ENCODE data around the gene UIMC1.

The UIMC1 gene

DNA sequence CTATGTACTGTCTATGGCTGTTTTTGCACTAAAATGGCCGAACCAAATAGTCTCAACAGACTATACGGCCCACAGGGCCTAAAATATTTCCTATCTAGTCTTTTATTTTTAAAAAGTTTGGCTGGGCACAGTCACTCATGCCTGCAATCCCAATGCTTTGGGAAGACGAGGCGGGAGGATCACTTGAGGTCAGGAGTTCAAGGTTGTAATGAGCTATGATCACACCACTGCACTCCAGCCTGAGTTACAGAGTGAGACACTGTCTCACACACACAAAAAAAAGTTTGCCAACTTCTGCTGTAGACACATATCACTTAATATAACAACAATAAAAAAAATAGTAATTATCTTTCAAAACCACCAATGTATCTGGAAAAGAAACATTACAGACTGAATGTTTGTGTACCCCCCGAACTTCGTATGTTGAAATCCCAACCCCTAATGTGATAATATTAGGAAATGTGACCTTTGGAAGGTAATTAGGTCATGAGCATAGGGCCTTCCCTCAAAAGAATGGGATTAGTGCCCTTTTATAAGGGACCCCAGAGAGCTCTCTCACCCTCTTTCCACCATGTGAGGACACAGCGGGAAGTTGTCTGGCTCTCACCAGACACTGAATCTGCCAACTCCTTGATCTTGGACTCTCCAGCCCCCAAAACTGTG lies 53.9 kb downstream of the UIMC1 start:
- DNase-seq (ENCODE audit: low spot score): no peak

DNA sequence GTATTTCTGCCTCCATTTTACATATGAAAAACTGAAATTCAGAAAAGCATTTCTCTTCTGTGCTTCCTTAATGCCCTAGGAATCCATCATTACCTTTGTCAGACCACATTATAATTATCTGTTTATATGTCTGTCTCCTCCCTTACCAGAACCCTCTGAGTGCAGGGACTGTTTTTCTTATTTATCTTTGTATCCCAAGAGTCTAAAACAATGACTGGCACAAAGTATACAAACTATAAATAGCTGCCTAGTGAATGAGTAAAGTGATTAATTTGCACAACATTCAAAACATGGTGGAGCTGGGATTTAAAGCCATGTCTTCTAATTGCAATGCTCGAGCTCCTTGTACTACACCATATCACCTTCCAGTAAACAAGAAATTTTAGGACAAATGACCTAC lies 58.1 kb downstream of the UIMC1 start:
- no peak for DNase-seq (ENCODE audit: low spot score)

DNA sequence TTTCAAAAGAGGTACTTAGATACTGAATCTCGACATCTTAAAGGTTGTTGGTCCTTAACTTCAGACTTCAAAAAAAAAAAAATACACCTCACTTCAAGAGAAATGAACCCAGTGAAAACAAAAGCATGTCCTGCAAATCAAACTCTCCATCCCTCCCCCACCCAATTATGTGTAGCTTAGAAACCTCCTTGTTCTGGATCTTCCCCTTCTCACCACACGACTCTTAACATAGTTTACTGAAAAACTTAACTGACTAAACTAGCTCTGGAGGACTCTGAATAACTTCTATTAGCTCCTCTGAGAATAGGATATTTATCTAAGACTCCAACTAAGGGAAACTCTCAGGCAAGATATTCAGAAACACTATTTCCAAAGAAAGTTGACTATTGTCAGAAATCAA lies 58.7 kb downstream of the UIMC1 start:
- no peak for DNase-seq (ENCODE audit: low spot score)

DNA sequence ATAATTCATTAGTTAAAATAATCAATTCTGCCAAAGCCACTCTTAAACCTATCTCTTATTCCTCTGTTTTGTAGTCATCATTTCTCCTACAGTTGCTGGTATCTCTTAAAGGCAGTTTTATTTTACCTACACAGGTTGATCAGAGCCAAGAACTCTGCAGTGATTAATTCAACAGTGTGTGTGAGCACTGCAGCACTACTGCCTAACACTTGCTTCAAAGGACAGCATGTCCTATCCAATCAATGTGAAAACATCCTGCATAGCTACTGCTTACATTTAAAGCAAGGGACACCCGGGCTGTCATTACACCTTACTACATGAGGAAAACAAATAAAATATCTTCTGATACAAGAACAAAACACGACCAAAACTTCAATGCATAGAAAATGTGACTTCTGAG lies 62.3 kb downstream of the UIMC1 start:
- DNase-seq (ENCODE audit: low spot score): no peak

DNA sequence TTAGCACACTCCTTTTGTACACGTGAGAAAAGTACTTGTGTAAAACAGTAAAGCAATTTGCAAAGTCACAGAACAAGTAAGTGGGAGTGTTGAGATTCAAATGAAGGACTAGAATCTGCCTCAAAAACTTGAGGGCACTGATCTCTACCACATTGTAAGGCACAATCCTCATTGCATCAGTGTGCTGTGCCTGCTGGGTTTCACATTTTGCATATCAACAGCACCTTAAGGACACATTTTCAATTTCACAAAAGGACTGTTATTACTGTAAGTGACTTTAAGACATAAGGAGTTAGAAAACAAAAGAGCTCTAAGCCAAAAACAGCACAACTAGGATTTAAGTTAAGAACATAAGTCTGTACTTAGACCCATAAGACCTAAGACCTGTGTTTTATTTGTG lies 62.8 kb downstream of the UIMC1 start:
- DNase-seq (ENCODE audit: low spot score): no peak

DNA sequence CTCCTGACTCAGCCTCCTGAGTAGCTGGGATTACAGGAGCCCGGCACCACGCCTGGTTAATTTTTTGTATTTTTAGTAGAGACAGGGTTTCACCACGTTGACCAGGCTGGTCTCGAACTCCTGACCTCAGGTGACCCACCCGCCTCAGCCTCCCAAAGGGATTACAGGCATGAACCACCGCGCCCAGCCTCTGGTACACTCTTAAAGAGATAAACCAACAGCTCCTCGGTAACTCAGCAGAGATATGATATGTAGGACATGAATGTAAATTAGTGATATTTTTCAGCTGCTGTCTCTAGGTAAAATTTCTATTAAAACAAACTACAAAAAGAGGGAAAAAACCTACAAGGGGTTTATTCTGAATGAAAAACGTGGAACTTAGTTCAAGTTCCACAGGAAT lies 64.6 kb downstream of the UIMC1 start:
- DNase-seq (ENCODE audit: low spot score): no peak

DNA sequence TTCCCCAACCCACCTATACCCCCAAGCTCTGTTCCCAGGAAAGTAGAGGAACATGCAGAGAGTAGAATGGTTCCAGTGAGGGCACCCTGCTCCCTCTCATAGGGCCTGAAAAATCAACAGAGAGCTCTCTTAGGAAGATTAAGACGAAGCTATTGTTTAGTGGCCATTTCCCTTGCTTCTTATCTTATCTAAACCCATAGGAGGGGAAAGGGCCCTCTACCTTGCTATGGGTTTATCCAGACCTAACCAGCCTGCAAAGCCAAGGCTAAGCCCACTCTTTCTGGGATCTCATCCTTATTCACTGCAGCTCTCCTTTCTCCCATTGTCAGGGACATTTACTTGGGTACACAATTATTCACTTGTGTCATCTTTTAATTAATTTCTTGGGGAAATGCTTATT lies 68.1 kb downstream of the UIMC1 start:
- DNase-seq (ENCODE audit: low spot score): no peak

DNA sequence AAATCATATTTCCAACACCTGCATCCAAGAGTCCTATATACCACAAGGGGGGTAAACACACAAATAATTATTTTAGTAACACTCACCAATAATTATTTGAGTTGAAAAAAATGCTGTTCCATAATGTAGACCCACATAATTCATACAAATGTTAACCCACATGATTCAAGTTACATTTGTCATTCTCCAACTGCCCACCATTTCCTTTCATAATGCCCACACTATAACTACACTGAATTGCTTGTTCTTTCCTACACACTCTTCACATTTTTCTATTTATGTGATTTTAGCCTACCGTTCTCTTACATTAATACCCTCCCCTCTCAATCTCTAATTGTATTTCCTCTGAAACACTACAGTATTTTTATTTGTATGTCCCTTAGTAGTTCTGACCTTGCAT lies 71.6 kb downstream of the UIMC1 start:
- DNase-seq (ENCODE audit: low spot score): no peak

DNA sequence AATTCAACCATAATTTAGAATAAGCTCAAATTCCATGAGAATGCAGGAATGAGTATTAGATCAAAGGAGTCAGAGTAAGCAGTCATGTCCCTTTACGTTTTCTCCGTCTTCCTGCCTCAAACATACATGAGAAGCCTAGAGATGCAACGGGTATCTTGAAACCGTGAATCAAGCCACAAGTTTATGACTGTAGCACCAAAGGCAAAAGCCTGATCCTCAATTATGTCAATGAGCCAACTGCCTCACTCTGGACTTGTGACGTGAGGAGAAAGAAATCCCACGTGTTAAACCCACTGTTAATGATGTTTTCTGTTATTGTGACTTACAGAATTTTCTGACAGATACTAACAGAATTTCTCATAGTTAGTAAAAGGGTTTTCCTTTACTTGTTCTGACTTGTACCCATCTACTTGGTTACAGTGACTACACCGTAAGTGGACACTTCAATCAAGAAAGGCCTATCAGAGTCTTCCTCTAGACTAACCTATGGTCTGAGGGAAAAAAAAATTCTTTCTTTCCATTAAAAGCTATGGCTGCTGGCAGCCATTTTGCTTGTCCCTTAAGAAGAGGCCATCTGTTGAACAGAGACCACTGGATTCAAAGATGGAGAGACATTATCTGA lies 72.2 kb downstream of the UIMC1 start:
- DNase-seq (ENCODE audit: low spot score): no peak

DNA sequence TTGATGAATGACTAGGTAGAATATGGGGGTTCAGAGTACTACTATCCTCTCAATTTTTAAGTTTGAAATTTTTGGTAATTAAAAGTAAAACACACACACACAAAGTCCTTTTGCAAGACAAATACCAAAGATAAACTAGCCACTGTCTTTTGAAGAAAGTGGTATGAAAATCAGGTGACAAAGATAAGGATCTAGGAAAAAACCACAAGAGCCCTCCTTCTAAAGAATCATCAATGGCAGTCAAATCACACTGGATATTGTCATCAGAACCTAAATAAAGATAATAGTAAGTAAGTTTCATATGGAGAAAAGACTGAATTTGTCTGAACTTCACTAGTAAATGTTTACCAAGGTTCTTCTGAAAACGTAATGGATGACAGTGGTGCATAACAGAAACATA lies 76.9 kb downstream of the UIMC1 start:
- DNase-seq (ENCODE audit: low spot score): no peak

DNA sequence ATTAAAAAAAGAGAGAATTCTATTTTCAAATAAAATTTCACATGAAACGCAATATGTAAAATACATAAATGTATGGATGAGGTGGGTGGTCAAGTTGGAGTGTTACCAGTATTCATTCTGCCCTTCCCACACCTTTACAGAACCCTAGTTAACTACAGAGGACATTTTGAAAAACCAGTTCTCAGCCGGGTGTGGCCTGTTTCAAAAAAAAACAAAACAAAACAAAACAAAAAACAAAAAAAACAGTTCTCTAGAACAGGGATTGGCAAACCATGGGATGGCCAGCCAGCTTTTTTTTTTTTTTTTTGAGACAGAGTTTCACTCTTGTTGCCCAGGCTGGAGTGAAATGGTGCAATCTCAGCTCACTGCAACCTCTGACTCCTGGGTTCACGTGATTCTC lies 79.0 kb downstream of the UIMC1 start:
- DNase-seq (ENCODE audit: low spot score): no peak

DNA sequence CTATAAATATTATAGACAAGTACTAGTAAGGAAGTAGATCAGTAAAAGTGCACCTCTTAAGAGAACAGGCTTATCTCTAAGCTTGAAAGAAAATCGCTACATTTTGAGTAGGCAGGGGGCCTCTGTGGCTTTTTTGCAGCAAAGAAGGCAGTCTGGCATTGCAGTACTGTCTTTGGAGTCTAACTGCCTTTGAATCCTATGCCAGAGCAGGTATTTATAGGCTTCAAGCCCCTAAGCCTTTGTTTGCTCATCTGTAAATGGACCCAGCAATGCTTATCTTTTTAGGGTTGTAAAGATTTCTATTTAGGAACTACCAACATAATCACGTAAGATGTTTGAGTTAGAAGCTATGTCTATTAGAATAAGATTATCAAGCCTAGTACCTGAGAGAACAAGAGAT lies 83.8 kb downstream of the UIMC1 start:
- no peak for DNase-seq (ENCODE audit: low spot score)

DNA sequence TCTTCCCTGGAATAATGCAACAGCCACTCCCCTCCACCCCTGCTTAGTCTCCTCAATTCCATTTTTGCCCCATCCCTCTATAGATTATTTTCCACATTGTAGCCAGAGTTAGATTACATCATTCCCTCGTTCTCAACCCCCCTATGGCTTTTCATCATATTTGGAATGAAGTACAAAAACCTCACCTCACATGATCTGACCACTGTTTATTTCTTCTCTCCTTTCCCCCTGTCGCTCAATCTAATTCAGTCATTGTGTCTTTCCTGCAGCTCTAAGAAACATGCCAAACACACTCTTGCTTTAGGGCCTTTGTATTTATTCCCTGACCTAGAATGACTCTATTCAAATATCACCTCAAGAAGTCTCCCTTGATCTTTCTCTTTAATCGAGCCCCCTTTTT lies 84.9 kb downstream of the UIMC1 start:
- no peak for DNase-seq (ENCODE audit: low spot score)

DNA sequence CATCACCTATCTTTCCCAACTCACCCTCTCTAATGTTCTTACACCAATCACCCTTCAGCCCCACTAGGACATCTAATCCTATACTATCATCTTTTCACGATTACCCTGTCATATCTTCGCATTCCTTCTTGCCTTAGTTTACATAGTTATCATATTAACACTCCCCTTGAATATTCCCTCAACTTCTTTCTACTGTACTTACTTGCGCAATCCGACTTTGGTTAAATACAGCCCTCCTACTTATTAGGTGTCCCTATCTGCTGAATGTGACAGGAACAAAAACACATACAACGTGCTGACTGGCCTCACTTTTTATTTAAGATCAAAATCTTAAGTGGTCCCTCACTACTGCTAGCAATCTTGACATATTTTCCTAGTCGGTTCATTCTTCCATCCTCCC lies 88.0 kb downstream of the UIMC1 start:
- no peak for DNase-seq (ENCODE audit: low spot score)

DNA sequence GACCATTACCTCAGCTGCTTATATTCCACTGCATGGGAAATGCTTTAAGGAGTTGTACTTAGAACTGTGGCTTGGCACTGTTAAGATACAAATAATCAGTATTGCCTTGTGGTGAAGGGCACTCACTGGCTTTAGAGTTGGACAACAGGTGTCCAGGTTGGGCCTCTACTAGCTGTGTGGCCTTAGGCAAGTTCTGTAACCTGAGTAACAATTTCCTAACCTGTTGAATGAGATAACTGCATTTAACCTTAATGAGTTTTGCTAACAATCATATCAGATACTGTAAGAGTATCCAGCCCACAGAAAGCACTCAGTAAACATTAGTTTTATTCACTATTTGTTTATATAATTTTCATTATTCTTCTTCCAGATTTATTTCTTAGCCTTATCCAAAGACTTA lies 90.2 kb downstream of the UIMC1 start:
- DNase-seq (ENCODE audit: low spot score): no peak

DNA sequence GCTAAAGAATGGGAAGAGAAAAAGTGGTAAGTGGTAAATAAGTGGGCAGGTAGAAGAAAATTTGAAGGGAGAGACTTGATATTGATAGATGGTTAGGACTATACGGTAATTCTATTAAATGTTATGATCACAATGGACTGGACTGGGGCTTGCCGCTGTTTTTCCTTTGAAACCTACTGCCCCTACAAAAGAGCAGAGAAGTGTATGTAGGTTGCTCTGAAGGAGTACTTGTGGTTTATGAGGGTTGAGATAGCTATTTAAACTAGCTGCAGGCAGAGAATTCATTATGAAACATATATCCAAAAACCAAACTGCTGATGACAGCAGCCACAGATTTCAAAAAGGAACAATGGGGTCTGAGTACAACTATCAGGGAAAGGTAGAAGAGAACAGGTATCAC lies 90.7 kb downstream of the UIMC1 start:
- DNase-seq (ENCODE audit: low spot score): no peak

DNA sequence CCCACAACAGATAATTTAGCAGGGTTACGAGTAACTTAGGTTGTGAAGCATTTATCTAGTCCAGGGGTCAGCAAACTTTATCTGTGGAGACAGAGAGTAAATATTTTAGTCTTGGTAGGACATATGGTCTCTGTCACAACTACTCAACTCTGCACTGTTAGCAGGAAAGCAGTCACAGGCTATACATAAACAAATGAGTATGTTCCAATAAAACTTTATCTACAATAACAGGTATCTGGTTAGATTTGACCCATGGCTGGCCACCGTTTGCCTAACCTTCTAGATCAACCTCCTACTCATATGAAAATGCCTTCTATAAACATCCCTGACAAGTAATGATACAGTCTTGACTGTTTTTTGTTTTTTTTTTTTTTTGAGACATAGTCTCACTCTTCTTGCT lies 94.5 kb downstream of the UIMC1 start:
- no peak for DNase-seq (ENCODE audit: low spot score)

DNA sequence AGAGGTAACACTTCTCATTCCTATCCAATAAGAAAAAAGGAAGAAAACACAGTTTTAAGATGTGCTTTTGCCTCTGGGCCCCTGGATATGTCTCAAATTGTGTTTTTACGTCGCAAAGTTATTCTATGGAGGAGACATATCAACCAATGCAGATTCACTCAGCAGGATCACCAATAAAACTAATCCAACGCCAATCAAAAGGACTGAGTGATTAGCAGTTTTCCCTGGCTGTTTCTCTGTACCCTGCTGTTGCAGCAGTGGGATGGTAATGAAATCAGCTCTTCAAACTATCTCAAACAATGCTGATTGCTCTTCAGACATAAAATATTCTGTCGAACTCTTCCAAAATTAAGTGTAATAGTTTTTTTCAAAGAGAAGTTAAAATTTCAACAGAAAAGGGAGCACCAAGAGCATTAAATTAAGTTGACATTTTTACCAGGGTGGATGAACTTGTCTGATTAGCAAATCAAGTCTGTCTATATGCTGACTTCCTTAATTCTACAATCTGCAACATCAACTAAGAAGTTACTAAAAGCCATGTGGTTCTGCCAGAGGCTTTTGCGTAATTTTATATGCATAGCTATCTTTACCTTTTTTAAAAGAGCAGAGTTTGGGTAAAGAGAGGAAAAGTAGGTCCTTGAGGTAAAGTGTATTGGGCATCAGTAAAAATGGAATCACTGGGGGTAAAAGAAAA lies 97.8 kb downstream of the UIMC1 start:
- no peak for DNase-seq (ENCODE audit: low spot score)

DNA sequence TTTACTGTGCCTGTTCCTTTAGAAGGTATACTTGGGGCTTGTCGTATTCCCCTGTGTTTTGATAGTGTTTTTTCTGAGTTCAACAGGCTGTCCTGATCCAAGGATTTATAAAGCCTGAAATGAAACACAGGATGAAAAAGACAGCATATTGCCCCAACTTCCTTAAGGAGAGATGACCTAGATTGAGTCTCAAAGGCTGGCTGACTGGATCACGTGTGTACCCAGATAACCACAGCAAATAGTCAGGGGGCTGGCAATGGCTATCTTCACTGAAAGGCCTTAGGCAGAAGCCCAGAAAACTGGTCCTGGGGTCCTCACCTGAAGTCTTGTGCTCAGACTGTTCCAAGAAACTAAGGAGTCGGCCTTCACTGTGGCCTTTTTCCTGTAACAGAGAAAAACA lies 99.8 kb downstream of the UIMC1 start:
- no peak for DNase-seq (ENCODE audit: low spot score)

DNA sequence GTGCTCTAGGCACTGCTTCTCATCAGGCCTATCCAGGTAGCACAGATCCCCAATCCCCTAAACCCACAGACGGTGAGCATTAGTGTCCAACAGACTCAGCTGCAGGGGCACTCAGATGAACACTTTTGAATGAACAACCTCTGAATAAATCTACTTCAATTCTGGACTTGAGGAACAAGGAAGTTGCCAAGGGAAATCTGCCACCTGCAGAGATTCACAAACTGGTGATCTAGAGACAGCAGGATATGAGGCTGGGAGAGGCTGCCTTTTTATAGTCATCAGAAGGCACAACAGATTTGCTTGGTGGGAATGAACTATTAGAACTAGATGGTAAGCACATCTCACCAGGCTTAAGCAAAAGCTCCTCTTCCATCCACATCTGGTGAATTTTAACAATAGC lies 100.5 kb downstream of the UIMC1 start:
- DNase-seq (ENCODE audit: low spot score): no peak

DNA sequence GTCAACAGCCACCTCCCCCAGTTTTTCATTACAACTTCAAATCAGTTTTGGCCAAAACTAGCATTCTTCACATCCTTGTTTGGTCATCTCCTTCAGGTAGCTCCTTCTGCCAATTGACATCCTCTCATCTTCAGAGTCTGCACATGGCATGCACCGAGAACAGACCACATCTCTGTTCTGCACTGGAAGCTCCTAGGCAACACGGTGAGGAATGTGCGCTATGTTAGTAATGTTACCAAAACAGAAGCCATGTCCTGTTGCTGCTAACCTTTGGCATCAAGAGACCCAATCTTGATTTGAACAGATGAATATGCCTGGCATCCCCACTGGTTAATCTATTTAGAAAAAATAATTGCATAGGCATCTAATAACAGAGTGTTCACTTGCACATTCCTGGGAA lies 102.3 kb downstream of the UIMC1 start:
- no peak for DNase-seq (ENCODE audit: low spot score)

DNA sequence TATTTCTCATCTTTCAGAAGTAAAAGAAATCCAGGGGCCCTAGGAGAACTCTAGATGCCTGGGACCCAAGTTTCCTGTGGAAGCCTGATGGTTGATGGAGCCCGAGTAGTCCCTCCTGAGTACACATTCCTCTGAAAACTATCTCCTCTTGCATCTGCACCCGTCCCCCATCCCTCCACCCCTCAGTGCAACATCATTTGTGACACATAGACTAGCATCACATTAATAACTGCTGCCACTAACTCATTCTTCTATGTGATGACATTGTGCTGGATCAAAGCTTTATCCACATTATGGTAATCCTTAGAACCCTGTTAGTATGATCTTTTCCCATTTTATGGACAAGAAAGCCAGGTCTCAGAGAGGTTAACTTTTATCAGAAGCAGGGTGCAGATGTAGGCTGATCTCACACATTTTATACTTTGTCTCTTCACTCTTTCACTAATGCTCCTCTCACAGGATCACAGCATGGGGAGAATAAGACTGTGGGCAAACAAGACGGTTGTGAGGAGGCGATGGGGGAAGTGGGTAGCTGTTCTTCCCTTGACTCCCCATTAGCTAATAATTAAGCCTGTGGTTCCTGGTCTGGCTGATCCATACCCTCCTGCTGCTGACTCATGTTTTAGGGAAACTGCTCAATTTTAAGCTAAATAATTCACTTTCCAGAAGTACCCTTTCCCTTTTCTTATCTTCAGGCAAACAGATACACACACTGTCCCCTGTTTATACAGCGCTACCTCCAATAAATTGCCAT lies 103.5 kb downstream of the UIMC1 start:
- no peak for DNase-seq (ENCODE audit: low spot score)

All from GM03348 (cell line).